Measurements from ENCODE around the gene CHRNA5. TPM values are rescaled to one million over a fixed set of nuclear protein-coding genes. Genes with fewer than 3 reads are reported as not detected.

CHRNA5 gene
- total and polyA plus RNA-seq, 9 of the 15 experiments (the other 6 are each of a cell fraction or from before 2014, with no cell fraction given): 2.8 to 16.1 (median 11.4) TPM

- TF ChIP-seq HMGN3 (IDR thresholded peaks at IDR 0.05; ENCODE audit: borderline replicate concordance, extremely low read depth, insufficient read length, low read depth, low read length) (peak; percentile 11), UBTF (IDR thresholded peaks at IDR 0.05; ENCODE audit: borderline replicate concordance in 1 of 2, low read depth in 2 of 2, low read length in 2 of 2) (0 out of 4 replicates have a peak, but pooled peaks of 1 of the 2 experiments have one; percentile 30)
These were observed 843 bp downstream of the CHRNA5 start (continued) for GRCh38 chr15:78565951-78566774.

- no peak for FAIRE-seq
- no TSS peak for BruUV-seq (replicated peaks)
- ATAC-seq: no peak
- Histone ChIP-seq H3K4me3 (no peak overlapping the region), H4K20me1 (replicated peaks; ENCODE audit: control insufficient read depth, insufficient read depth, low read length) (no peaks in the 10 kb centered on the region; the same call in 1 of the 2 replicates), H2AFZ (ENCODE audit: low read depth, low read length) (peak overlapping the region; percentile 17; the same call in 1 of the 2 replicates), H3K27me3 (ENCODE audit: control insufficient read depth in 2 of 2, insufficient read depth in 2 of 2, low read length in 2 of 2) (no peaks in the 10 kb centered on the region), H3K79me2 (ENCODE audit: control insufficient read depth, insufficient read depth, low read length) (peaks cover 4% of the 10 kb centered on the region; the same call in 2 of the 3 replicates), H3K36me3 (ENCODE audit: control insufficient read depth, insufficient read depth, low read length) (no peaks in the 10 kb centered on the region), H3K9me1 (ENCODE audit: control insufficient read depth, insufficient read depth, low read length) (no peaks in the 10 kb centered on the region), H3K4me2 (ENCODE audit: insufficient read depth, low read length) (no peak overlapping the region), H3K4me1 (replicated peaks in 1 of 2; ENCODE audit: control insufficient read depth in 2 of 2, insufficient read depth in 2 of 2, low read length in 2 of 2) (peaks cover 8 to 22% of the 10 kb centered on the region in 2 experiments; a peak in 4 of 5 replicates), H3K9ac (ENCODE audit: insufficient read depth in 1 of 2, low read depth in 2 of 2, low read length in 2 of 2) (no peak overlapping the region), H3K27ac (ENCODE audit: extremely low read depth, low read depth, low read length) (no peak overlapping the region), H3K9me3 (replicated peaks; ENCODE audit: control insufficient read depth, insufficient read depth, low read depth, low read length) (no peaks in the 10 kb centered on the region)
- intact Hi-C loops (cut with micrococcal nuclease): no loop called here
- in situ Hi-C loops (cut with MboI): no loop called here
- CTCF ChIA-PET (ENCODE audit: low intra/inter-chr PET ratio): no interaction called here
- POLR2A ChIA-PET: interaction anchor here (3.1 to 5.4 kb wide), 2 partner anchors 9 to 18 kb away, joined by 17 to 62 read pairs; no protein-coding TSS in a partner anchor
- no peak for DNase-seq (ENCODE audit: extremely low read depth in 1 of 4, low spot score in 3 of 4)
- WGBS (ENCODE audit: insufficient coverage, low coverage, missing lambda C conversion rate): 56% methylated on average over 4 of the region's 4 CpGs
- TF ChIP-seq CHCHD3 (CRISPR knock-in tag; IDR thresholded peaks at IDR 0.05) (no peak), EP400 (IDR thresholded peaks at IDR 0.05) (0 out of 2 replicates have a peak, but pooled peaks have one; percentile 22), ZNF23 (CRISPR knock-in tag; IDR thresholded peaks at IDR 0.05) (no peak), MED1 (CRISPR knock-in tag; IDR thresholded peaks at IDR 0.05; ENCODE audit: borderline replicate concordance) (no peak), ATF3 (IDR thresholded peaks at IDR 0.05) (0 out of 2 replicates have a peak, but pooled peaks have one; percentile 49), ATF3 (CRISPR knock-in tag; conservative IDR thresholded peaks at IDR 0.05) (no peak), ZNF444 (CRISPR knock-in tag; IDR thresholded peaks at IDR 0.05) (no peak)
These were observed 2.2 kb downstream of the CHRNA5 start for GRCh38 chr15:78567531-78567930.

Measured in K562 (cell line).